ENCODE results near the gene SPTBN2.
A peak's percentile ranks its signal among the peaks of the same experiment; 100 is the strongest.

Gene SPTBN2

GRCh38 chr11:66639066-66639813, 89.8 kb downstream of the SPTBN2 start:
- DNase-seq (ENCODE audit: low read depth in 2 of 2) = no peak

- peak; percentile 100 for DNase-seq (ENCODE audit: low read depth in 2 of 2)
Observed at GRCh38 chr11:66638177-66639065, 90.6 kb downstream of the SPTBN2 start, which contains the start of gene RBM4. TSS of gene RBM4 (plus strand) at chr11:66638703. CDS start at chr11:66639712, 1,009 bp downstream.

DNA sequence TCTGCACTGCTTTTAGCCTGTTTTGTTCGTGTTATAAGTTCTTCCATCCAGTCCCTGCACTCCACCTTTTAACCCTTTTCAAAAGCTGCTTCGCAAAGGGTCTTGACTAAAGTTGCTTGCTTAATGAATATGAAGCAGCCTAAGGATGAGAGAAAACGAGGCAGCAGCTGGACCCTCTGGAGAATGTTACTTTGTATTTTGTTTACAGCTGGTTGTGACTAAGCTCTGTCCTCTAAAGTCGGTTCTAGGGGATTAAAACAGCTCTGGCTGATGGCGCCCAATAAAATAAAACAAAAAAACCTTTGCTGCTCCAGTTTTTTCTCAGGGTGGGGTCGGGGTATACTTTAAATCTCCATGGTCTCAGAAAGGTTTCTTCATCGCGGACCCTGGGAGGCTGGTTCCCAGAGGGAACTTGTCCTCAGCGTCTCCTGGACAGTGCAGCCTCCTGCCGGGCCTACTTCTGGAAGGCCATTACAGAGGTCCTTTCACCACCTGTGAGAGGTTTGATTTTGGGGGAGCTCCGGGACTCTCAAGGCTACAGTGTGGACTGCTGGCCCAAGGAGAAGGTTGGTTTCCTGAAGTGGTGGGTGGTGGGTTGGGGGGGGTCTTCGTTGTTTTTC, 91.3 kb downstream of the SPTBN2 start:
- DNase-seq (ENCODE audit: low read depth in 2 of 2) = no peak

DNA sequence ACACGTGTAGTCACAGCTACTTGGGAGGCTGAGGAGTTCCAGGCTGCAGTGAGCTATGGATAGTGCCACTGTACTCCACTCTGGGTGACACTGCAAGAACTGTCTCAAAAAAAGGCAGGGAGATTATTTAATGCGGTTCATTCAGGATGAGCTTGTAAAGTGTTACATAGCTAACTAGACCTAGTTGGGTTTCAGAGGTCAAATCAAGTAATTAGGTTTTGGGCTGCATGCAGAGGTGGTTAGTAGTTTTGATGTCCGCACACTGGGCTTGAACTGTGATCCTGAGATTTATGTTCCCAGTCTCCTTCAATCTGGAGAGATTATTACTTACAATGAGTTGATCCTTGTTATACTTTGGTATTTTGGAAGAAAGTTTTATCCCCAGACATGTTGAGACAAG, 92.6 kb downstream of the SPTBN2 start:
- DNase-seq (ENCODE audit: low read depth in 2 of 2) = no peak
